ENCODE measurements around the gene IGF1R. TPM values are rescaled to one million over a fixed set of nuclear protein-coding genes. Genes with fewer than 3 reads are reported as not detected.
"Not testable (repeated sequence)": the region's sequence is repeated elsewhere in the genome, so short reads cannot be mapped to it uniquely, and the experiment has no call there.

The IGF1R gene
- total RNA-seq, 1 experiment from 2014 or later: 71.3 TPM

DNA sequence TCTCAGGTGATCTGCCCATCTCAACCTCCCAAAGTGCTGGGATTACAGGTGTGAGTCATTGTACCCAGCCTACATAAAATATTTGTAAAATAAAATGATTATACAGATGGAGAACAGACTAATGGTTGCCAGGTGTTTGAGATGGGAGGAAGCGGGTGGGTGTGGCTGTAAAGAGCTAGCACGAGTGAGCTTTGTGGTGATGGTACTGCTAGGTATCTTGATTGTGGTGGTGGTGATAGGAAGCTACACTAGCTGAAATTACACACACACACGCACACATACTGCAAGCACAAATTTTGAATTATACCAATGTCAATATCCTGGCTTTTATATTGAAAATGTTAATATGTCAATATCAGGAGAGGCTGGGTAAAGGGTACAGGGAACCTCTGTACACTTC, 353.9 kb downstream of the IGF1R start:
- DNase-seq: no peak
- no TSS peak for BruUV-seq (replicated peaks)
- Histone ChIP-seq H3K9me2 (ENCODE audit: insufficient read depth) (no peaks in the 10 kb centered on the region), H3K9me3 (ENCODE audit: insufficient read depth, low read depth) (no peaks in the 10 kb centered on the region), H4K20me1 (ENCODE audit: insufficient read depth) (no peaks in the 10 kb centered on the region), H2AFZ (no peak overlapping the region), H3K4me2 (no peak overlapping the region), H3K4me1 (replicated peaks; ENCODE audit: insufficient read depth) (no peaks in the 10 kb centered on the region), H3K36me3 (ENCODE audit: low read depth) (no peaks in the 10 kb centered on the region), H3K4me3 (no peak overlapping the region), H3K79me2 (ENCODE audit: low read depth) (no peaks in the 10 kb centered on the region), H3K27ac (no peak overlapping the region), H3F3A (ENCODE audit: insufficient read depth, low read depth) (no peaks in the 10 kb centered on the region), H3K27me3 (ENCODE audit: insufficient read depth, low read depth) (no peaks in the 10 kb centered on the region)
- intact Hi-C loops (cut with micrococcal nuclease; ENCODE audit: unreplicated experiment): no loop called here
- CTCF ChIA-PET: no interaction called here
- TF ChIP-seq, protein P1, sequence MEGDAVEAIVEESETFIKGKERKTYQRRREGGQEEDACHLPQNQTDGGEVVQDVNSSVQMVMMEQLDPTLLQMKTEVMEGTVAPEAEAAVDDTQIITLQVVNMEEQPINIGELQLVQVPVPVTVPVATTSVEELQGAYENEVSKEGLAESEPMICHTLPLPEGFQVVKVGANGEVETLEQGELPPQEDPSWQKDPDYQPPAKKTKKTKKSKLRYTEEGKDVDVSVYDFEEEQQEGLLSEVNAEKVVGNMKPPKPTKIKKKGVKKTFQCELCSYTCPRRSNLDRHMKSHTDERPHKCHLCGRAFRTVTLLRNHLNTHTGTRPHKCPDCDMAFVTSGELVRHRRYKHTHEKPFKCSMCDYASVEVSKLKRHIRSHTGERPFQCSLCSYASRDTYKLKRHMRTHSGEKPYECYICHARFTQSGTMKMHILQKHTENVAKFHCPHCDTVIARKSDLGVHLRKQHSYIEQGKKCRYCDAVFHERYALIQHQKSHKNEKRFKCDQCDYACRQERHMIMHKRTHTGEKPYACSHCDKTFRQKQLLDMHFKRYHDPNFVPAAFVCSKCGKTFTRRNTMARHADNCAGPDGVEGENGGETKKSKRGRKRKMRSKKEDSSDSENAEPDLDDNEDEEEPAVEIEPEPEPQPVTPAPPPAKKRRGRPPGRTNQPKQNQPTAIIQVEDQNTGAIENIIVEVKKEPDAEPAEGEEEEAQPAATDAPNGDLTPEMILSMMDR (conservative IDR thresholded peaks at IDR 0.05): no peak
- no peak for TF ChIP-seq EZH2 (IDR thresholded peaks at IDR 0.05; ENCODE audit: low read depth)
- POLR2A ChIA-PET (ENCODE audit: unreplicated experiment): no interaction called here

DNA sequence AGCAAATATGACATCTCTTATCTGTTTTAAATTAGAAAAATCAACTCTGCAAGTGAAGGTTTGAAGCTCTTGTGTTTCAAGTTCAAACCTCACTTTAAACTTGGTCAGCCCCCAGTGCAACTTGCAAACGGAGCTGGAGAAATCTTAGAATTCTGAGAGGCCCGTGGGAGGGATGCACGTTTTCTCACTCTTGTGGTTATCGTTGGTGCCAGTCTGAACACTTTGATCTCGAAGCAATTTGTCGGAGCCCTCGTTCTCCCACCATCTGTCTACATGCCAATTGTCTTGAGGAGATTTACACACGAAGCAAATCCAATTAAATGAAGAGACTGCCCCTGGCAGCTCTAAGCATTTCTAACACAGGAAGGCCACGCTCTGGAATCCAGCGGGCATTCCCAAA, 355.0 kb downstream of the IGF1R start:
- intact Hi-C loops (cut with micrococcal nuclease; ENCODE audit: unreplicated experiment); H3K4me3 ChIP-seq; H3K36me3 ChIP-seq (ENCODE audit: low read depth); H3K27me3 ChIP-seq (ENCODE audit: insufficient read depth, low read depth); BruUV-seq (replicated peaks); H3K9me3 ChIP-seq (ENCODE audit: insufficient read depth, low read depth); POLR2A ChIA-PET (ENCODE audit: unreplicated experiment); H3F3A ChIP-seq (ENCODE audit: insufficient read depth, low read depth); H3K4me2 ChIP-seq; DNase-seq; H3K79me2 ChIP-seq (ENCODE audit: low read depth); CTCF ChIA-PET; H3K4me1 ChIP-seq (replicated peaks; ENCODE audit: insufficient read depth); H3K9me2 ChIP-seq (ENCODE audit: insufficient read depth); H4K20me1 ChIP-seq (ENCODE audit: insufficient read depth); H3K27ac ChIP-seq; H2AFZ ChIP-seq: not testable (repeated sequence)

DNA sequence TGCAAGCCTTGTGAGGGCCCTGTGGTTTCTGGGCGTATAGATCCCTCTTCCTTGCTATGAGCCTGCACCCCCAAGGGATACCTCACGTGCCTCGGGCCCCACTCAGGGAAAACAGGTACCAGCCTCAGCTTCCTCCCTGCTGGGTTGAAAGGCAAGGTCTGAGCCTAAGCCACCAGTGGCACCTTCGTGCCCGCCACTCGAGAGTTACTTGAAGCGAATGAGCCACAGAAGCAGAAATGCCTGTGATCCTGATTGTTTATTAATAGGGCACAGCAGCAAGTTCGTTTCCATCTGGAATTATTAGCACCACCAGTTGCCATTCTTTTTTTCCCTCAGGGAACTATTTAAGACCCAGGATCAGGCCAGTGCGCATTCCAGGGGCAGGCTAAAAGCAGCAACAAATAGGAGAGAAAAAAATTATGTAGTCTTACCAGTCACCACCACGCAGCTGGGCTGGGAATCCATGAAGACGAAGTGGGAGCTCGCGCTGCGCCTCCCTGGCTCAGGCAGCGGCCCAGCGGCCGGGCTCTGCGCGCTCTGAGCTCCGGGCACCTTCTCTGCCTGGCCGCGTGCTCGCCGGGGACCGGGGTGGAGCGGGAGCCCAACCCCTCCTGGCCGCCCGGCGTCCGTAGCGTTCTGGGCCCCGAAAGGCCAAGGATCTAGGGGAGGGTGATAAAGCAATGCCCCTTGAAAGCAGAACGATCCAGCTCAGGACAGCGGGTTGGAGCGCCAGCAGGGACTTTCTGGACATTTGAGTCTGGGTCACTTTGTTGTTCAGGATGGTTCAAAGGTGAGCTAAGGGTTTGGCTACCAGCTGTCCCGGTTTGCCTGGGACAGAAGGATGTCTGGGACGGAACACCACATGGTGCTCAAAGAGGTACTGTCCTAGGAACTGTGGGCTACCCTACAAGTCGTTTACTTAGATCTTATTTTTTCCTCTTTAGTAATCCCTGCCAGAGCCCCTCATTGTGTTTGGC, 356.9 kb downstream of the IGF1R start:
- H3K4me2 ChIP-seq; H3K4me3 ChIP-seq; H3K9me3 ChIP-seq (ENCODE audit: insufficient read depth, low read depth); BruUV-seq (replicated peaks); H4K20me1 ChIP-seq (ENCODE audit: insufficient read depth); H3F3A ChIP-seq (ENCODE audit: insufficient read depth, low read depth); H2AFZ ChIP-seq; POLR2A ChIA-PET (ENCODE audit: unreplicated experiment); H3K27me3 ChIP-seq (ENCODE audit: insufficient read depth, low read depth); H3K27ac ChIP-seq; DNase-seq; CTCF ChIA-PET; intact Hi-C loops (cut with micrococcal nuclease; ENCODE audit: unreplicated experiment); H3K36me3 ChIP-seq (ENCODE audit: low read depth); H3K9me2 ChIP-seq (ENCODE audit: insufficient read depth); H3K4me1 ChIP-seq (replicated peaks; ENCODE audit: insufficient read depth); H3K79me2 ChIP-seq (ENCODE audit: low read depth): not testable (repeated sequence)

DNA sequence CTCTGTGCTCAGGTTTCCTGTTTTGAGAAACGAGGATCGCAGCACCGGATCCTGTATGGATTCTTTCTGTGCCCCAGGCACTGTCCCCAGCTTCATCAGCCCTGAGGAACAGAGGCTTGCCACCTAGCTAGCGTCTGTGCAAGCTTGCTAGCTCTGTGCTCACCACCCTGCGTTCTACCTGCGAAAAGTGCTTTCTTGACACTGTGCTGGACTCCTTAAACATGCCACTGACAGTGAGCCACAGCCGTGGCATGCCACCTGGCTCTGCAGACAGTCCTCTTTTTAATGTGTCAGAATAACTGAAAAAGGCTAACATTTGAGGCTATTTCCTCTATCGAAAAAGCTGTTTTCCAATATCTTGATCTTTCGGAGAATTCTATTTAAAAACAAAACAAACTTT, 357.8 kb downstream of the IGF1R start:
- Histone ChIP-seq H3K4me3 (no peak overlapping the region), H3K4me1 (replicated peaks; ENCODE audit: insufficient read depth) (0 out of 2 replicates have a peak, but pooled peaks cover 4% of the 10 kb centered on the region), H3K9me2 (ENCODE audit: insufficient read depth) (no peaks in the 10 kb centered on the region), H3K27ac (no peak overlapping the region), H3K79me2 (ENCODE audit: low read depth) (no peaks in the 10 kb centered on the region), H4K20me1 (ENCODE audit: insufficient read depth) (no peaks in the 10 kb centered on the region), H2AFZ (no peak overlapping the region), H3K9me3 (ENCODE audit: insufficient read depth, low read depth) (no peaks in the 10 kb centered on the region), H3K36me3 (ENCODE audit: low read depth) (no peaks in the 10 kb centered on the region), H3F3A (ENCODE audit: insufficient read depth, low read depth) (no peaks in the 10 kb centered on the region), H3K4me2 (no peak overlapping the region), H3K27me3 (ENCODE audit: insufficient read depth, low read depth) (no peaks in the 10 kb centered on the region)
- intact Hi-C loops (cut with micrococcal nuclease; ENCODE audit: unreplicated experiment): no loop called here
- no TSS peak for BruUV-seq (replicated peaks)
- TF ChIP-seq, protein P1 (conservative IDR thresholded peaks at IDR 0.05): no peak
- TF ChIP-seq EZH2 (IDR thresholded peaks at IDR 0.05; ENCODE audit: low read depth): no peak
- ChIA-PET POLR2A (ENCODE audit: unreplicated experiment) (no interaction called here), CTCF (no interaction called here)
- no peak for DNase-seq
